HepG2 (cell line): ENCODE results near the gene TJP3. TPM values are rescaled to one million over a fixed set of nuclear protein-coding genes. Genes with fewer than 3 reads are reported as not detected.

Experiments used
- HOXA7 ChIP-seq: sonication (generic); formaldehyde crosslinking; IDR thresholded peaks from 2 replicates; pipeline ENCODE4 v1.8.1; 2022; ENCODE audit warnings: mild to moderate bottlenecking, missing genetic modification reagents, moderate library complexity
- JUN ChIP-seq: sonication (generic); formaldehyde crosslinking; IDR thresholded peaks from 2 replicates; pipeline ENCODE4 v1.4.0; 2020; ENCODE audit warnings: mild to moderate bottlenecking, missing genetic modification reagents
- NR1H2 ChIP-seq: sonication (generic); formaldehyde crosslinking; IDR thresholded peaks from 2 replicates; pipeline ENCODE4 v1.8.1; 2022; ENCODE audit warnings: low read depth, missing genetic modification reagents, borderline replicate concordance
- RBM39 ChIP-seq: fragments of 200-400 bp; formaldehyde crosslinking; IDR thresholded peaks from one replicate; pipeline ENCODE4 v1.6.1; 2018; ENCODE audit warnings: antibody characterized with exemption, mild to moderate bottlenecking, low read depth, low read length; ENCODE audit not compliant: poor library complexity, severe bottlenecking
- REL ChIP-seq: sonication (generic); formaldehyde crosslinking; conservative IDR thresholded peaks from 2 replicates; pipeline ENCODE4 v1.8.0; 2022; ENCODE audit warnings: mild to moderate bottlenecking, missing genetic modification reagents, moderate library complexity
- ZNF136 ChIP-seq: sonication (generic); formaldehyde crosslinking; IDR thresholded peaks from 2 replicates; pipeline ENCODE4 v1.8.1; 2022; ENCODE audit warnings: low read depth, mild to moderate bottlenecking, moderate library complexity, missing genetic modification reagents
- ZNF558 ChIP-seq: sonication (generic); formaldehyde crosslinking; IDR thresholded peaks from 2 replicates; pipeline ENCODE4 v1.9.0; 2022; ENCODE audit warnings: mild to moderate bottlenecking, missing genetic modification reagents, borderline replicate concordance
- ZNF766 ChIP-seq: sonication (generic); formaldehyde crosslinking; IDR thresholded peaks from 2 replicates; pipeline ENCODE4 v1.5.0; 2020; ENCODE audit warnings: missing genetic modification reagents, borderline replicate concordance
- polyA plus RNA-seq, 8 experiments: library from polyadenylated mRNA; depleted of rRNA in 3 of 8; stranded (reverse) in 7 of 8; unstranded in 1 of 8; fragments of >200 nt; fragmentation: Illumina TruSeq in 4 of 8; extraction: Trizol in 4 of 8; gene quantifications; 2 replicates each; pipeline versions ENCODE4 v1.2.1 to v1.2.3, GENCODE V29; 2011 to 2016; ENCODE audit warnings: low read depth in 4 of 8, missing spikeins in 1 of 8, mixed read lengths in 1 of 8; ENCODE audit not compliant: insufficient read depth in 1 of 8
- total RNA-seq, 5 experiments: library from RNA; depleted of rRNA; stranded (reverse); fragments of >200 nt; fragmentation: Illumina TruSeq; extraction: Trizol; gene quantifications; 2 replicates each; pipeline ENCODE4 v1.2.3, GENCODE V29; 2016; ENCODE audit warnings: low read depth in 1 of 5
- TF ChIP-seq, protein P1 (sequence below): sonication (generic); formaldehyde crosslinking; IDR thresholded peaks from 2 replicates; pipeline ENCODE4 v1.4.0; 2020; ENCODE audit warnings: missing genetic modification reagents
- TF ChIP-seq, protein P2 (sequence below): sonication (generic); formaldehyde crosslinking; IDR thresholded peaks from 2 replicates; pipeline ENCODE4 v1.9.0; 2021; ENCODE audit warnings: missing genetic modification reagents, mild to moderate bottlenecking, borderline replicate concordance
- TF ChIP-seq, protein P3 (sequence below): sonication (generic); formaldehyde crosslinking; IDR thresholded peaks from 2 replicates; pipeline ENCODE4 v1.5.0; 2020; ENCODE audit warnings: mild to moderate bottlenecking, missing genetic modification reagents, borderline replicate concordance
- TF ChIP-seq, protein P4 (sequence below): sonication (generic); formaldehyde crosslinking; IDR thresholded peaks from 2 replicates; pipeline ENCODE4 v1.5.1; 2020; ENCODE audit warnings: missing genetic modification reagents, mild to moderate bottlenecking, borderline replicate concordance

The TJP3 gene
- total and polyA plus RNA-seq, 2 of the 13 experiments (the other 11 are each of a cell fraction or from before 2014, with no cell fraction given): 2.3 to 21.5 TPM

DNA sequence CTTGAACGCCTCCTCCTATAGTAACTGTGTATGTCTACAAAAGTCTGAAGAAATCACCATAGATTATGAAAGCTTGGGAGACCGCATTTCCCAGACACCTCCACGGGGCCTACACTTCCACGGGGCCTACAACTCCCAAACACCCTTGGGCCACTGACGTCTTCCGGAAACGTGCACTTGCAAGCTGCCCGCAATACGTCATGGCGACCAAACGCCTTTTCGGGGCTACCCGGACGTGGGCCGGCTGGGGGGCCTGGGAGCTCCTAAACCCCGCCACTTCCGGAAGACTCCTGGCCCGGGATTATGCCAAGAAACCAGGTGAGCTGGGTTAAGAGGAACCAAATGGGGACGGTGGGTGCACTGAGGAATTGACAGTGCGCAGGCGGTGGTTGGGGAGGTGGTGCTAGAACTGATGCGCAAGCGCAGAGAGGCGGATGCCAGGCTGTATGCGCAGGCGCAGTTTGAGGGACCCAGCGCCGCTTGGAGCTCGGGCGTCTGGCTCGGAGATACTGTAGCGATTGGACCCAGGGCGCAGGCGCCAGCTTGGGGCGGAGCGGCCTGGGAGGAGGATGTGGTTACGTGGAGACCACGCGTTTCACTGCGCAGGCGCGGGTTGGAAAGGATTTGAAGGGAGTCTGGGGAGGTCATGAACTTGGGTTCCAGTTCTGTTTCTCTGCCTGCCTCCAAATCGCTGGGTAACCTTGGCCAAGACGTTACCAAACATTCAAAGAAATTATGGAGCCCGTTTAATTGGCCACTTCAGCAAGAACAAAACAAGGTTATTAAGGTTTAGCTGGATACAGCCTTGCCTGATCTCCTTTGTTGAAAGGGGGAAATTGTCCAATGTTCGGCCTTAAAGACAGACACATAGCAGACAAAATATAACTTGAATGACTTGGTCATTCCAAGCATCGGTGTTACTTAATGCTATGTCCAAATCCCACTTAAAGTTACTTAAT is 54.6 kb downstream of the TJP3 start, which contains the start of gene MRPL54 (continued):
- TF ChIP-seq, protein P1, sequence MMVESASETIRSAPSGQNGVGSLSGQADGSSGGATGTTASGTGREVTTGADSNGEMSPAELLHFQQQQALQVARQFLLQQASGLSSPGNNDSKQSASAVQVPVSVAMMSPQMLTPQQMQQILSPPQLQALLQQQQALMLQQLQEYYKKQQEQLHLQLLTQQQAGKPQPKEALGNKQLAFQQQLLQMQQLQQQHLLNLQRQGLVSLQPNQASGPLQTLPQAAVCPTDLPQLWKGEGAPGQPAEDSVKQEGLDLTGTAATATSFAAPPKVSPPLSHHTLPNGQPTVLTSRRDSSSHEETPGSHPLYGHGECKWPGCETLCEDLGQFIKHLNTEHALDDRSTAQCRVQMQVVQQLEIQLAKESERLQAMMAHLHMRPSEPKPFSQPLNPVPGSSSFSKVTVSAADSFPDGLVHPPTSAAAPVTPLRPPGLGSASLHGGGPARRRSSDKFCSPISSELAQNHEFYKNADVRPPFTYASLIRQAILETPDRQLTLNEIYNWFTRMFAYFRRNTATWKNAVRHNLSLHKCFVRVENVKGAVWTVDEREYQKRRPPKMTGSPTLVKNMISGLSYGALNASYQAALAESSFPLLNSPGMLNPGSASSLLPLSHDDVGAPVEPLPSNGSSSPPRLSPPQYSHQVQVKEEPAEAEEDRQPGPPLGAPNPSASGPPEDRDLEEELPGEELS (CRISPR knock-in tag): no peak
- TF ChIP-seq HOXA7 (CRISPR knock-in tag): no peak
- TF ChIP-seq, protein P2, sequence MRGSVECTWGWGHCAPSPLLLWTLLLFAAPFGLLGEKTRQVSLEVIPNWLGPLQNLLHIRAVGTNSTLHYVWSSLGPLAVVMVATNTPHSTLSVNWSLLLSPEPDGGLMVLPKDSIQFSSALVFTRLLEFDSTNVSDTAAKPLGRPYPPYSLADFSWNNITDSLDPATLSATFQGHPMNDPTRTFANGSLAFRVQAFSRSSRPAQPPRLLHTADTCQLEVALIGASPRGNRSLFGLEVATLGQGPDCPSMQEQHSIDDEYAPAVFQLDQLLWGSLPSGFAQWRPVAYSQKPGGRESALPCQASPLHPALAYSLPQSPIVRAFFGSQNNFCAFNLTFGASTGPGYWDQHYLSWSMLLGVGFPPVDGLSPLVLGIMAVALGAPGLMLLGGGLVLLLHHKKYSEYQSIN (CRISPR knock-in tag): no peak
- TF ChIP-seq, protein P3, sequence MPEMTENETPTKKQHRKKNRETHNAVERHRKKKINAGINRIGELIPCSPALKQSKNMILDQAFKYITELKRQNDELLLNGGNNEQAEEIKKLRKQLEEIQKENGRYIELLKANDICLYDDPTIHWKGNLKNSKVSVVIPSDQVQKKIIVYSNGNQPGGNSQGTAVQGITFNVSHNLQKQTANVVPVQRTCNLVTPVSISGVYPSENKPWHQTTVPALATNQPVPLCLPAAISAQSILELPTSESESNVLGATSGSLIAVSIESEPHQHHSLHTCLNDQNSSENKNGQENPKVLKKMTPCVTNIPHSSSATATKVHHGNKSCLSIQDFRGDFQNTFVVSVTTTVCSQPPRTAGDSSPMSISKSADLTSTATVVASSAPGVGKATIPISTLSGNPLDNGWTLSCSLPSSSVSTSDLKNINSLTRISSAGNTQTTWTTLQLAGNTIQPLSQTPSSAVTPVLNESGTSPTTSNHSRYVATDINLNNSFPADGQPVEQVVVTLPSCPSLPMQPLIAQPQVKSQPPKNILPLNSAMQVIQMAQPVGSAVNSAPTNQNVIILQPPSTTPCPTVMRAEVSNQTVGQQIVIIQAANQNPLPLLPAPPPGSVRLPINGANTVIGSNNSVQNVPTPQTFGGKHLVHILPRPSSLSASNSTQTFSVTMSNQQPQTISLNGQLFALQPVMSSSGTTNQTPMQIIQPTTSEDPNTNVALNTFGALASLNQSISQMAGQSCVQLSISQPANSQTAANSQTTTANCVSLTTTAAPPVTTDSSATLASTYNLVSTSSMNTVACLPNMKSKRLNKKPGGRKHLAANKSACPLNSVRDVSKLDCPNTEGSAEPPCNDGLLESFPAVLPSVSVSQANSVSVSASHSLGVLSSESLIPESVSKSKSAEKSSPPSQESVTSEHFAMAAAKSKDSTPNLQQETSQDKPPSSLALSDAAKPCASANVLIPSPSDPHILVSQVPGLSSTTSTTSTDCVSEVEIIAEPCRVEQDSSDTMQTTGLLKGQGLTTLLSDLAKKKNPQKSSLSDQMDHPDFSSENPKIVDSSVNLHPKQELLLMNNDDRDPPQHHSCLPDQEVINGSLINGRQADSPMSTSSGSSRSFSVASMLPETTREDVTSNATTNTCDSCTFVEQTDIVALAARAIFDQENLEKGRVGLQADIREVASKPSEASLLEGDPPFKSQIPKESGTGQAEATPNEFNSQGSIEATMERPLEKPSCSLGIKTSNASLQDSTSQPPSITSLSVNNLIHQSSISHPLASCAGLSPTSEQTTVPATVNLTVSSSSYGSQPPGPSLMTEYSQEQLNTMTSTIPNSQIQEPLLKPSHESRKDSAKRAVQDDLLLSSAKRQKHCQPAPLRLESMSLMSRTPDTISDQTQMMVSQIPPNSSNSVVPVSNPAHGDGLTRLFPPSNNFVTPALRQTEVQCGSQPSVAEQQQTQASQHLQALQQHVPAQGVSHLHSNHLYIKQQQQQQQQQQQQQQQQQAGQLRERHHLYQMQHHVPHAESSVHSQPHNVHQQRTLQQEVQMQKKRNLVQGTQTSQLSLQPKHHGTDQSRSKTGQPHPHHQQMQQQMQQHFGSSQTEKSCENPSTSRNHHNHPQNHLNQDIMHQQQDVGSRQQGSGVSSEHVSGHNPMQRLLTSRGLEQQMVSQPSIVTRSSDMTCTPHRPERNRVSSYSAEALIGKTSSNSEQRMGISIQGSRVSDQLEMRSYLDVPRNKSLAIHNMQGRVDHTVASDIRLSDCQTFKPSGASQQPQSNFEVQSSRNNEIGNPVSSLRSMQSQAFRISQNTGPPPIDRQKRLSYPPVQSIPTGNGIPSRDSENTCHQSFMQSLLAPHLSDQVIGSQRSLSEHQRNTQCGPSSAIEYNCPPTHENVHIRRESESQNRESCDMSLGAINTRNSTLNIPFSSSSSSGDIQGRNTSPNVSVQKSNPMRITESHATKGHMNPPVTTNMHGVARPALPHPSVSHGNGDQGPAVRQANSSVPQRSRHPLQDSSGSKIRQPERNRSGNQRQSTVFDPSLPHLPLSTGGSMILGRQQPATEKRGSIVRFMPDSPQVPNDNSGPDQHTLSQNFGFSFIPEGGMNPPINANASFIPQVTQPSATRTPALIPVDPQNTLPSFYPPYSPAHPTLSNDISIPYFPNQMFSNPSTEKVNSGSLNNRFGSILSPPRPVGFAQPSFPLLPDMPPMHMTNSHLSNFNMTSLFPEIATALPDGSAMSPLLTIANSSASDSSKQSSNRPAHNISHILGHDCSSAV (CRISPR knock-in tag): no peak
- no peak for TF ChIP-seq REL
- no peak for TF ChIP-seq NR1H2 (CRISPR knock-in tag)
- TF ChIP-seq ZNF136 (CRISPR knock-in tag): 0 out of 2 replicates have a peak, but pooled peaks have one; percentile 46
- TF ChIP-seq, protein P4, sequence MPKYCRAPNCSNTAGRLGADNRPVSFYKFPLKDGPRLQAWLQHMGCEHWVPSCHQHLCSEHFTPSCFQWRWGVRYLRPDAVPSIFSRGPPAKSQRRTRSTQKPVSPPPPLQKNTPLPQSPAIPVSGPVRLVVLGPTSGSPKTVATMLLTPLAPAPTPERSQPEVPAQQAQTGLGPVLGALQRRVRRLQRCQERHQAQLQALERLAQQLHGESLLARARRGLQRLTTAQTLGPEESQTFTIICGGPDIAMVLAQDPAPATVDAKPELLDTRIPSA (CRISPR knock-in tag): no peak
- no peak for TF ChIP-seq ZNF766
- TF ChIP-seq ZNF558 (CRISPR knock-in tag): no peak
- peak; percentile 79 for TF ChIP-seq RBM39
- TF ChIP-seq JUN (CRISPR knock-in tag): 0 out of 2 replicates have a peak, but pooled peaks have one; percentile 51
